GM21576 (cell line): ENCODE data around the gene EIF5B.

ENCODE experiments used
- ATAC-seq: cut with Tn5 transposase; IDR thresholded peaks from one replicate; pipeline ENCODE4 v1.9.1; 2021; ENCODE audit warnings: mild to moderate bottlenecking, moderate library complexity; ENCODE audit not compliant: unreplicated experiment

EIF5B gene

DNA sequence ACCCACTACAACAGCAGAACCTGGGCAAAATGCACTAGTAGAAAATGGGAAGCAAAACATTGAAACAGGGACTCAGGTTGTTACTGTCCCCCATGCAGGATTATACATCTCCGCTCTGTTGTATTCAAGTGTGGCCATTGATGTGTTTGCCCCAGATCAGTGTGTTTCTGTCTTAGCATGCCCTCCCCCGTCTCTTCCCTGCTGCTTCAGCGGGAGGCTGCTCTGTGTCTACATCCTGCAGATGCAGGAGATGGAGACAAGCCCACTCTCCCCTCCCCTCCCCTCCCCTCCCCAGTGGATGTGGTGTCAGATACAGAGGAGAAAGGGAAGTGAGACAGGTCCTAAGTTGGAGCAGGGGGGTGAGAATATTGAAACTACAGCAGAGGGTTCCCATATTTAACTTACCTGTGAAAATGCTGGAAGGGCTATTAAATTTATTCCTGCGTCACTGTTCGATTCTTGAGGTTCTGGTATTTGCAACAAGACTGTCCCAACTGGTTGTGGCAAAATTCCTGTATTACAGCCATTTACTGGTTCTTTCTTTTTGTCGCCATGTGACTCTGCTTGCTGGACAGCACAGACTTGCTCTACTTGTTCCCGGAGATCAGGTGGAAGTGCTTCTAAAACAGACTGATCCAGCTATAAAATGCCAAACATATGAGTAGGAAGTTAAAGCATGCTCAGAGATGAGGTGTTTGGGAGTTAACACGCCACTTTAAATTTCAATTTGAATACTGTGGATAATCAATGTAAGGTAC, 67.0 kb downstream of the EIF5B start:
- no peak for ATAC-seq

DNA sequence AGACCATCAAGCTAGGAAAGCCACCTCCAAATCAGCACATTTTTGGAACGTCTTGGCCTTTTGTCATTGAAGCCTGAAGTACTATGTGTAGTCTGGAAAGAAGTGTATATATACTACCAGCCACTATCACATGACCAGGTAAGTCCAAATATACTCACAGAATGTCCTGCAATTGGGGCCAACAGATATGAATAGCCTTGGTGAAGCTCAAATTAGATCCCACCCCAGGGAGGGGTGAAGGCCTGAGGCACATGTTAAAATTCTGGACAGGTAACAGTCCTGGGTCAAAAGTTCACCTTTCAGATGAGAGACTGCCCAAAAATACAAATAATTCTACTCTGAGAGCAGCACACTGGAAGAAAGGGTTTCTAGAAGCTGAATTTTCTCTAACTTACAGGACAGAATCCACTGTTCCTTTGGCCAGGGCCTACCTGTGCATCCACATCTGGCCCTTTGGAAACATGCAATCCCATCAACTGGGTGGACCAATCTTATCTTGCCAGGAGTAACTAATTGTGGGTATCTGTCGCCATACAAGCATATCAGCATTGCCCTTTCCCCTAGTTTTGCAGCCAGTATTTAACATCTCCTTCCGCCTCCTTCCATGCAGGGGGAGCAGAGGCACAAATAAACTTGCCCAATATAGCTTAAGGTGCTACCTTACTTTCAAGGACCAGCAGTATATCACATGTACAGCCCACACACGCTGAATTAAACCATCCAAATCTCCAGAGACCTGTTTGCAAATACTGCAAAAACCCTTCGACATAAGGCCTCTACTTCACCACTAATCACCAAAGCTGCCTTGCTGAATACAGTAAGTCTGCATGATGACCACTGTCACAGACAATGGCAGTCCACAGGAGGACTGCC, 67.8 kb downstream of the EIF5B start:
- ATAC-seq, result no peak

DNA sequence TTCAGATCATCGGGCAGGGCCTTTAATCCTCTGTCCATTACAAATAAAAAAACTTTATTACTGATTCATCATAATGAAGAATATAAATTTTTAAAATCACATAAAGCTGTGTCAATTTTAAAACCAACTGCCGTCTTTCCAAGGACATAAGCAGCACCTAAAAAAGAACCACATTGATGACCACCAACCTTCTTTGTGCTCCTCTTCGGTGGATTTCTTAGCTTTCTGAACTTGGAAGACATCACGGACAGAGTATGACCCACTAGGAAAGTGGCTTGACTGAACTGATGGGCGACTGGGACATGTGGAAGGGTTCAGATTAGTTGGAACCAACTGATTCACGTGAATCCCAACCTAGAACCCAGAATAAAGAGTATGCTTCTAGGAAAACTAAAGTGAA, 68.9 kb downstream of the EIF5B start:
- no peak for ATAC-seq

DNA sequence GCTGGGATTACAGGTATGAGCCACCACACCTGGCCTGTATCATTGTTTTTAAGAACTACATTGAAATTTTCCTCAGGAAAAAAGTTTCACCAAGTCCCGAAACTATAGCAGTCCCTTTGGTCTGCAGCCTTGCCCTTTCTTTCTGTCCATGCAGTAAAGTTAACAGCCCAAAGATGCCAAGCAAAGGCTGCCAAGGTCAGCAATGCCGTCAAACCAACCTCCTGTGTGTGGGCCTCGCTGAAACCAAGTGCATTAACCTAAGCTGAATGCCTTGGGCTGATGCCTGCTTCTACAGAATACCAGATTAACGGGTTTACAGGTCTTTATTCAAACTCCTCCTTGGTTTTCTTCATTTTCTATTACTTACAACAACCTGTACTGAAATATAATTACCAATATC, 73.1 kb downstream of the EIF5B start:
- ATAC-seq, result no peak

DNA sequence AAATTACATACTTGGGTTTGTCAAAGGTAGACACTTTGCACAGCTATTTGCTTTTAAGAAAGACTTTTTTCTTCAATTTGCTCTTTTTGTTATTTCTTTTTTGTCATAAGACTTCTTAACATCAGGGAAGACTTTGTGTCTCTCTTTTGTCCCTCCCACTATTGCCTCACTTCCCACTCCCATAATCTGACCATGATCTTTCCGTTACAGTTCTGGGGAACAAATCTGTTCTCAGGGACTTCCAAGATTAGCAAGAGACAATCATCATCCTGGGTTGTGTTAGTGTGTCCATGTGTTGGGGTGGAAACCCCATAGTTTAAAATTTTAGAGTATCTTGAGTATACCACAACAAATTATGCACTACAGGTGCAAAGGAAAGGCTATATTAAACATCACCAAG, 77.4 kb downstream of the EIF5B start:
- no peak for ATAC-seq

DNA sequence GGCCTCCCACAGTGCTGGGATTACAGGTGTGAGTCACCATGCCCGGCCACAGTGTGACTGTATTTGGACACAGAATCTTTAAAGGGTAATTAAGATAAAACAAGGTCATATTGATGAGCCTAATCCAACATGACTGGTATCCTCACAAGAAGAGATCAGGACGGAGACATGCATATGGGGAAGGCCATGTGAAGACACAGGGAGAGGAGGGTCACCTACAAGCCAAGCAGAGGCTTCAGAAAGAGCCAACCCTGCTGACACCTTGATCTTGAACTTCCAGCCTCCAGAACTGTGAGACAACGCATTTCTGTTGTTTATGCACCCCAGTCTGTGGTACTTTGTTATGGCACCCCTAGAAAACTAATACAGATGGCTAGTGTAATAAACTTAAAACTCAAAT, 80.2 kb downstream of the EIF5B start:
- no peak for ATAC-seq

DNA sequence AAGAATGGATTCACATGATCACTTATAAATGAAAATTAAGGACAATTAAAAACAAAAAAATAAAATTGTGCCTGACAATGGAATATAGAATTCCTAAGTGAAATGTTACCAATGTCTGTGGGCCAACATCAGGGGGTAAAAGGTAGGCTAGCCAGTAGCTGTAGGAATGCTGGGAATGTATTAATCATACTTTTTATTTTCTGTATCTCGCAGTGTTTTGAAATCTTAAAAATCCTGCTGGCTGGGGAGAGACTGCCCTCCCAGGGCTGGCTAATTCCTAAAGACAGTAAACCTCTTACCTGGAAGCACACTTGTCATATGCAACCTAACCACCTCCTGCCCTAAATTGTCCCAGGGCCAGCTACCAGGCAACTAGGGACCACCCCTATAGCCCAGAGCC, 82.8 kb downstream of the EIF5B start:
- ATAC-seq, result no peak

DNA sequence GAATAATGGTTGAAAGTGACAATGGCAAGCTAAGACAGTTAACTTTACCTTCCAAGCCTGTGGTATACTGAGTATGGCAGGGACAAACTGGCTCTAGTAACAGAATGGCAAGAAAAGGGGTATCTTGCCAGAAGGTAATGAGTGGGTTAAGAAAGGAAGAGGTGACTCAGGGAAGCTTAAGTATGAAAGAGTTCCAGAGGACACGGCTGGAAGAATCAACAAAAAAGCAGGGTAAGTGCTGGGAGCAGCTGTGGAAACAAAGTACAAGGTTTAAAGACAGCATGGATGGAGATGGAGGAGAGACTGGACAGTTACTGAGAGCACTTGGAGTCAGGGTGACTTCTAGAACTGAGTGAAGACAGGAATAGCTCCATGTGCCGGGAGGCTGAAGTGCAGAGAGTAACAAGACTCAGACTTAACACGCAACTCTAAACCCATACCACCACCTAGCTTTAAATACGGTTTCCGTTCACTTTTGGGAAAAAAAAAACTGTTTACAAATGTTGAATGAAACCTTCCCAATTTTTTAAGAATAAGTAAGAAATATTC, 83.6 kb downstream of the EIF5B start:
- ATAC-seq, result no peak

DNA sequence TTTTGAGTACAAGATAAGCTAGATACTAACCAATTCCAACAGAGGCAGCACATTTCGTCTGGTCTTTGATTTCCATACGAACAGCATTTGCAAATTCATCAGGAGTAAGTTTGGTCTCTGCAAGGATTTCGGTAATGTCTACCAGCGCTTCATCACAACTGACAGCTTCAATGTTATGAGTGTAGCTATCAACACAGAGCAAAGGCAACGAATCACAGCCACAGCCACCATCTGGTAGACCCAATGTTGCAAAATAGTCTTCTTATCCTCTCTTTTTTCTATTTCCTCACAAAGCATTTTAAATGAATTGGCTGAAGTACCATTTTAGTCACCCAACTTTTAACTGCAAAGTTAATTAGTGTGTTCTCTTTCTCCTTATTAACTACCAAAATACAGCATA, 84.3 kb downstream of the EIF5B start:
- ATAC-seq, result no peak

DNA sequence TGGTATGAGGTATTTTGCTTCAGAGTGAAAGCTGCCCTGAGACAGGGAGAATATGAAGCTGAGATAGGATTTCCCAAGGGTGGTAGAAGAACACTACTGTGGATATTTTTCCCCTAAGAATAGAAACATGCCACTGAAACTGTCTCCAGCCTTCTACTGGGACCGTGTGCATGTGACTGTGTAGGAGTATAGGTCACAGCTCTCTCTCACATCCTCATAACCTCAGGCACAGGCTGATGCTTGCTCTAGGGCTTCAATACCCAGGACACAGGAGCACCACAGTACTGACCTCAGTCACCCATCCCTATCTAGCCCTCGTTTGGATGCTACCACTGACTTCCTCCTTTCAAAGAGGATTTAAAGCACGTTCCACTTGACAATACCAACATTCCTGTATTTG, 85.4 kb downstream of the EIF5B start:
- ATAC-seq, result no peak

DNA sequence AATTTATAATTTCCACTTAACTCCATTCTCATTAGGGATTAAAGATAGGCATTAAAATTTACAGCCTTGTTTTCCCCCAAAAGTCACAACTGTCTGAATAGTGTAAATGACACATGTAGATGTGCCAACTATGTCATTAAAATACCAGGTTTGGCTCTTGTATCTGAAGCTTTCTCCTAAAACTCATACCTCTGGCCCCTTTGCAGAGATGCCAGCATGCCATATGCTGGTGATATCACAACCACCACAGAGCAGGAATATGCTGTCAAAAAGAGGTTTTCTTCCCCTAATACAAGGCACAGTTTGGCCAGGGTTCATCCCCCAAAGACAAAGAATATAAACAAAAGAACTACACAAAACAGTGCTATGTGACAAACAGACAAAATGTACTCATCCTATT, 87.2 kb downstream of the EIF5B start:
- no peak for ATAC-seq

DNA sequence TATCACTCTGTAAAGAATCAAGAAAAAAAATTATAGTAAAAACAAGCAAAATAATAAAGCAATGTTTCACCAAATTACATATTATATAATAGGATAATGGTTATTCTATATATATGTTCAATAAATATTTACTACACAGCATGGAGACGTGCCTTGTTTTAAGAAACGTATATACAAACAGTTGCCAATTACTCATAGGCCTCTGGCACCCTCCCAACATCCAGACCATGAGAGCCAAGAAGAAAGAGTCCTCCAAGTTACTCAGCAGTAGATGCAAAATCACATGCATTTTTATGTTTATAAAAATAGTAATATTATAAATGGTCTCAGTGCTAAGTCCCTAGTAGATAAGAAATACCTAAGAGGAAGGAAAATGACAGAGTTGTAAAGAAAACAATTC, 87.8 kb downstream of the EIF5B start:
- no peak for ATAC-seq

DNA sequence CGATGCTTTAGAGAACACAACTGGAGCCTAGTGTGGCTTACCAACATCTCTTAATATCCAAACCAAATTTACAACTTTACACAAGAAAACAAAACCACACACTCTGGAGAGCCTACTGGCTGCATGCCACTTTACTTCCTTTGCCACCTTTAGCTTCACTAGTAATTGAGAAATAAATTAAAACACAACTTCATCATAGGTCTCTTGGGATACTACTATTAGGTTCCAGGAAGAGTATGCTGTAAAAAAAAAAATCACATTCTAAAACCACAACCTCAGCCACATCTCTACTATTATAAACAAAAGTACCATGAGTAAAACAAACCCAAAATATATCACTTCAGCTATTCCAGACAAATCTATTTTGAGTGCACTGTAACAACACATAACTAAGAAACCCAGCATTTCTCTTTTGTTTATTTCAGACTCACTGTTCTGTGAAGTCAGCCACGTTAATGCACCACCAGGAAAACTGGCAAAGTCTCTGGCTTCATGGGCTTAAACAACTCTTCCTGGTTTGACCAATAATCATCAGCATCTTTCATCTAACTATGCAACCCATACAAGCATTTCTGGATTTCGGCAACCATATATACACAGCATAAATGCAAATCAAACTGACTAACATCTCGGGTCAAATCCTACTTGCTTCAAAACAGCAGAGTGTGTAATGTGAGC, 93.6 kb downstream of the EIF5B start:
- no peak for ATAC-seq

DNA sequence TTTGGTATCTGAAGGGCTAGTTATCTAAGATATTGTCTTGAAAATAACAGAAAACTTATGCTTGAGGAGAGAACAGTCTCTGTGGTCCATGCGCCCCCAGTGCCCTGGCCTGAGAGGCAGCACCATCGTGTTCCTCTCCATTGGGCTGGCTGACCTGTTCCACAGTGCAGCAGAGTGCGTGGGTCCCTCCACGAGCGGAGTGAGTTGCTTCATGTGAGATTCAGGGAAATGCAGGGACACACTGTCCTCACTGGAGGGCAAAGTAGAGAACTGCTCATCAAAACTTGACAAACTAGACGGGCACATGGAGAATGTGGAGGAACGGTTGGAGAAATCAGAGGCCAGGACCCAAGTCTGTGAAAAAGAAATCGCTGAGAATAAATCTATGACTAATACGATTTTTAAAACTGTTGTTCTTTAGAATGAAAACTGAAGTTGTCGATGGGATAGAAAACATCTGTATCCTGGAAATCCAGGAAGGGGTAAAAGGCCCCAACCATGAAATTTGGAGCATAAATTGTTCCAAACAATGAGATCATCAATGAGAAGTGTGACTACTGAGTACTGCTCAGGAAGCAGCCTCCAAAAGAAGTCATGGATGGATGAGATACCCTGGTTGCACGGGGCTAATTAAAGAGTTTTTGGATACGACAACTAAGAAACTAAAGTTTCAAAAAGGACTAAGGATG, 94.5 kb downstream of the EIF5B start:
- ATAC-seq, result no peak

DNA sequence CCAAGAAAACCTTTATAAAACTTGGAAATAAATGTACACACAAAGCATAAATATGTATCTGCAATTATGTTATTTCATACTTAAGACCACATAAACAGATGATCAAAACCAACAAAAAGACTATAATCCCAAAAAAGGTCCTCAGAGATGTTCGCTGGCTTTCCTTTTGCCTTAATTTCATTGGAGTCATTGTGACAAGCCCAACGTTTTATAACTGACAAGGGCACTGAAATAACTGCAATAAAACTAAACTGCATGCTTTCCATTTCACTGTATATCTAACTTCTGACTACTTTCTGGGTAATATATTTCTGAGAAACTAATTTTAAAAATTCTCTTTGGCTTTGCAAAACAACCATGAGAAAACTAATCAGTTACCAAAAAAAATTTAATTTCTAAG, 96.2 kb downstream of the EIF5B start:
- ATAC-seq, result no peak

DNA sequence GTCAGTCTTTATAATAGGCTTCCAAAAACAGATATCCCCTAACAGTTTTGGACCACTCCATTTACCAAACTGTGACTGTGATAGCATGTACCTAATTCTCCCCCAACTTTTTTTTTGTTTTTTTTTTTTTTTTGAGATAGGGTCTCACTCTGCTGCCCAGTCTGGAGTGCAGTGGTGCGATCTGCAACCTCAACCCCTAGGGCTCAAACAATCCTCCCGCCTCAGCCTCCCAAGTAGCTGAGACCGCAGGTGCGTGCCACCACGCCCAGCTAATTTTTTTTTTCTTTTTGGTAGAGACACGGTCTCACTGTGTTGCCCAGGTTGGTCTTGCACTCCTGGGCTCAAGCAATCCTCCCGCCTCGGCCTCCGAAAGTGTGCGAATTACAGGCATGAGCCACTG, 99.7 kb downstream of the EIF5B start:
- no peak for ATAC-seq

DNA sequence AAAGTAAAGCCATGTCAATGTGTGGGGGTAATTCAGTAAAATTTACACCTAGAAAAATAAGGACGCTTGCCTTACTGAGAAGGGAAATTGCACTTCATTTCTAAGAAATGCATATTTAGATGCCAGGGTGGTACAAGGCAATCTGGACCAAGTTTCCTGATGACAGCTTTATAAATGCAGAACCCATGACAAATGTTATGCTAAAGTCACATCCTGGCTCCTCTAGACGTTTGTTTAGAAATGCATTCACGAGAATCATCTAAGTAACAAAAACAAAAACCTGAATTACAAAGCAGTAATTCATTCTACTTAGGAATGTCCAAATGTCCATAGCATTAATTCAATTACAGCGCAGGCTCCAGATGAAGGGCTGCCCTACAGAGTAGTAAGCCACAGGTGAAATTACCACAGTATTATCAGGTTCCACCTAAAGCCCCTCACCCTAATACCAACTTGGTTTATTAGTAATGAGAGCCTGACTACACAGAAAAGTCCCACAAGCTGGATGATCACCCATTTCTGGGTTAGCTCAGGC, 102.8 kb downstream of the EIF5B start:
- no peak for ATAC-seq

DNA sequence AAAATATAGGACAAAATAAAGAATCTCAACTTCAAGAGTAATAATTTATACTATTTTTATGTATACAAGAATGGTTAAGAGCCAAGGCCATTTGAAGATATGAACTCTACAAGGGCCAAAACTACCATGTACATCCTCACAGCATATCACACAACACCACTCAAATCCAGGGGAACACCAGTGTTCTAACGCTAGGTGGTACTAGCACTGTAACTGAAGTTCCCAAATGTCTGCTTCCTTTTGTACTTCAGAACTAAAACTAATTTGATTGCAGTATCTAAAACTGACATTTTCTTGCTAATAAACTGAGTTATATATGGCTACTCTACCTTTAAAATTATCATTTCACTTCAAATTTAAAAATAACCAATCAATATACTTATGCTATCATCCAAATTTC, 105.6 kb downstream of the EIF5B start:
- ATAC-seq, result no peak

DNA sequence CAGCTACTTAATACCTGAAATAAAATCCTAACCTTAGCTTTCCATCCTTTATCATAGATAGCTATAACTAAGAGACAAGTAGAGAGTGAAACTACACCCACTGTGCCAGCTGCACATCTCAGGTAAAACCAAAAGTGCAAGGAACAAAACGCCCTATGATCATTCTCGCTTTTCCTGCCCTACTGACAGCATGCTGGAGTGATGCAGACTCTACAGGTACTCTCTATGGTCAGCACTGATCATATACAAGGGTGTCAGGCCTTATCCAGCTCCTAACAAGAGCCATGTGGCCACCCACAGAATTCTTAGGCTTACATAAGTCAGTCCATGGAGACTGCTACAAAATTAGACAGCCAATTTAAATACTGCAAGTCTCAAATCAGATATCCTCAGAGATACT, 107.0 kb downstream of the EIF5B start:
- ATAC-seq, result no peak

DNA sequence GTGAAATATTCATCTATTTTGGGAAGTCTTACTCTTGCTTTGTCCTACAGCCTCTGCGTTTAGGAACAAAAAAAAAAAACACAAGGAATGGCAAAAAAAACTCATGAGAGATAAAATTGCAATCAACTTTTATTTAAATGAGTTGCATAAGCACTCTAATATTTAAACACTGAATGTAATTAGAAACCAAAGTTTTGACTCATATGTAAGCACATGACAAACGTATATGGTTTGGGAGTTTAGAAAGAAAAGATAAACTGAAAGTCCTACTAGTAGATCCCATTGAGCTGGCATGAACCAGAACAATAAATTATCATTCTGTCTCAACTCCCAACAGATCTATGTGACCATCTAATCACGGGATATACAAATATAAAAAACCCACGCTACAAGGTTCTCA, 107.9 kb downstream of the EIF5B start:
- ATAC-seq, result no peak

DNA sequence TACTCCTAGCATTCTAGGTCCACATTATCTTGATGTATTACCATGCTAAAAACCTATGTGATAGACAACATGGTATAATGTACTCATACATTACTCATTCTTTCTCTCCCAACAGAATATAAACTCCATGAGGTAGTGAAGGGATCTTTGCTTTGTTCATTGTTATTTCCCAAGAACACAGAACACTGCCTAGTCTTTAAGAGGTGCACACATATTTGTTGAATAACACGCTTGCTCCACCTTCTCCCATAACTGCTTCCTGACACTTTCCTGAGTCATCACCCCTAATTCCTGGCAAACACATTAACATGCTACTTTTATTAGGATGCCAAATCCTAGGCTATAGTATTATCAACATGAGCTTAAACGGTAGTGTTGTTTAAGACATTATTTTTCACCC, 111.4 kb downstream of the EIF5B start:
- no peak for ATAC-seq
